HepG2 (cell line): ENCODE results near the gene OR2B2. TPM values are rescaled to one million over a fixed set of nuclear protein-coding genes. Genes with fewer than 3 reads are reported as not detected.

Source experiments
- HIVEP1 ChIP-seq: sonication (generic); formaldehyde crosslinking; IDR thresholded peaks from 2 replicates; pipeline ENCODE4 v1.4.0; 2020; ENCODE audit warnings: mild to moderate bottlenecking, missing genetic modification reagents
- KLF13 ChIP-seq: sonication (generic); formaldehyde crosslinking; IDR thresholded peaks from 2 replicates; pipeline ENCODE4 v1.4.0; 2020; ENCODE audit warnings: mild to moderate bottlenecking, missing genetic modification reagents
- LCORL ChIP-seq, 2 experiments: fragments of 450-650 bp in 1 of 2; sonication (generic) in 1 of 2; formaldehyde crosslinking in 1 of 2; IDR thresholded peaks; 2 replicates each; pipeline versions ENCODE4 v1.5.0 to v1.6.1; 2017 to 2020; ENCODE audit warnings: antibody characterized with exemption in 1 of 2, missing genetic modification reagents in 1 of 2
- MEF2D ChIP-seq: sonication (generic); formaldehyde crosslinking; IDR thresholded peaks from 2 replicates; pipeline ENCODE4 v1.5.1; 2020; ENCODE audit warnings: mild to moderate bottlenecking, missing genetic modification reagents
- MIER3 ChIP-seq: IDR thresholded peaks from 2 replicates; pipeline ENCODE4 v1.6.1; 2016; ENCODE audit warnings: missing compliant biosample characterization, borderline replicate concordance
- RAD51 ChIP-seq: fragments of 450-650 bp; IDR thresholded peaks from 2 replicates; pipeline ENCODE4 v1.6.1; 2016; ENCODE audit warnings: borderline replicate concordance
- RFX3 ChIP-seq: IDR thresholded peaks from 2 replicates; pipeline ENCODE4 v1.6.1; 2016; ENCODE audit warnings: missing biosample characterization, missing genetic modification reagents
- SRSF4 ChIP-seq: fragments of 200-400 bp; formaldehyde crosslinking; IDR thresholded peaks from one replicate; pipeline ENCODE4 v1.6.1; 2018; ENCODE audit warnings: mild to moderate bottlenecking, low read depth, low read length, moderate library complexity; ENCODE audit not compliant: poor library complexity, severe bottlenecking
- TCF12 ChIP-seq, 2 experiments: fragments of 450-650 bp in 1 of 2; sonication (generic) in 1 of 2; formaldehyde crosslinking in 1 of 2; IDR thresholded peaks; 2 replicates each; pipeline versions ENCODE4 v1.6.1 to v1.8.0; 2017 to 2022; ENCODE audit warnings: antibody characterized with exemption in 1 of 2, mild to moderate bottlenecking in 1 of 2, missing genetic modification reagents in 1 of 2, moderate library complexity in 1 of 2
- ZBTB25 ChIP-seq: IDR thresholded peaks from 2 replicates; pipeline ENCODE4 v1.6.1; 2018; ENCODE audit warnings: missing genetic modification reagents
- ZNF329 ChIP-seq: sonication (generic); formaldehyde crosslinking; IDR thresholded peaks from 2 replicates; pipeline ENCODE4 v1.9.0; 2021; ENCODE audit warnings: low read depth, mild to moderate bottlenecking, missing genetic modification reagents
- ZNF766 ChIP-seq: sonication (generic); formaldehyde crosslinking; IDR thresholded peaks from 2 replicates; pipeline ENCODE4 v1.5.0; 2020; ENCODE audit warnings: missing genetic modification reagents, borderline replicate concordance
- polyA plus RNA-seq, 8 experiments: library from polyadenylated mRNA; depleted of rRNA in 3 of 8; stranded (reverse) in 7 of 8; unstranded in 1 of 8; fragments of >200 nt; fragmentation: Illumina TruSeq in 4 of 8; extraction: Trizol in 4 of 8; gene quantifications; 2 replicates each; pipeline versions ENCODE4 v1.2.1 to v1.2.3, GENCODE V29; 2011 to 2016; ENCODE audit warnings: low read depth in 4 of 8, missing spikeins in 1 of 8, mixed read lengths in 1 of 8; ENCODE audit not compliant: insufficient read depth in 1 of 8
- total RNA-seq, 5 experiments: library from RNA; depleted of rRNA; stranded (reverse); fragments of >200 nt; fragmentation: Illumina TruSeq; extraction: Trizol; gene quantifications; 2 replicates each; pipeline ENCODE4 v1.2.3, GENCODE V29; 2016; ENCODE audit warnings: low read depth in 1 of 5
- TF ChIP-seq, protein P1 (sequence below): IDR thresholded peaks from 2 replicates; pipeline ENCODE4 v1.6.1; 2016; ENCODE audit warnings: missing compliant biosample characterization, missing genetic modification reagents, borderline replicate concordance
- TF ChIP-seq, protein P2 (sequence below): sonication (generic); formaldehyde crosslinking; IDR thresholded peaks from 2 replicates; pipeline ENCODE4 v1.4.0; 2020; ENCODE audit warnings: missing genetic modification reagents
- TF ChIP-seq, protein P3 (sequence below): sonication (generic); formaldehyde crosslinking; IDR thresholded peaks from 2 replicates; pipeline ENCODE4 v1.4.0; 2020; ENCODE audit warnings: missing genetic modification reagents, borderline replicate concordance
- TF ChIP-seq, protein P4 (sequence below): sonication (generic); formaldehyde crosslinking; IDR thresholded peaks from 2 replicates; pipeline ENCODE4 v1.4.0; 2020; ENCODE audit warnings: mild to moderate bottlenecking, low read depth, missing genetic modification reagents

Gene OR2B2
- total and polyA plus RNA-seq, 2 of the 13 experiments (the other 11 are each of a cell fraction or from before 2014, with no cell fraction given): not detected

DNA sequence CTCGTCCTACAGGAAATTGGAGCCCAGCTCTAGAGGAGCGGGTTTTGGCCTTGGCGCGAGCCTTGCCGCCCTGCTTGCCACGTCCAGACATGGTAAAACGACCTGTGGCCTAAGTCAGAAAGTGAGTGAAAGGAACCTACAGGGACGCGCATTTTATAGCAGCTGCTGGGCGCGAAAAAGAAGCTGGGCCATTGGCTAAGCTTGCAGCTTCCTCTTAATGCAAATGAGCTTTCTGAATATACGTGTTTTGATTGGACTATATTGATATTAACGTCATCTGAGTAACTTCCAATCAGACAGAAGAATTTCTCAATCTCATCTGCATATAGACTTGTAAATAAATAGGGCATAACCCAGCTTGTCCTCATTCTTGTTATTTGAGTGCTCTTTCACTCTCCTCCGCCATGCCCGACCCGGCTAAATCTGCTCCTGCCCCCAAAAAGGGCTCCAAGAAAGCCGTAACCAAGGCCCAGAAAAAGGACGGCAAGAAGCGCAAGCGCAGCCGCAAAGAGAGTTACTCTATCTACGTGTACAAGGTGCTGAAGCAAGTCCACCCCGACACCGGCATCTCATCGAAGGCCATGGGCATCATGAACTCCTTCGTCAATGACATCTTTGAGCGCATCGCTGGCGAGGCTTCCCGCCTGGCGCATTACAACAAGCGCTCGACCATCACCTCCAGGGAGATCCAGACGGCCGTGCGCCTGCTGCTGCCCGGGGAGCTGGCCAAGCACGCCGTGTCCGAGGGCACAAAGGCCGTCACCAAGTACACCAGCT lies 18.9 kb downstream of the OR2B2 start (continued):
- TF ChIP-seq, protein P1, sequence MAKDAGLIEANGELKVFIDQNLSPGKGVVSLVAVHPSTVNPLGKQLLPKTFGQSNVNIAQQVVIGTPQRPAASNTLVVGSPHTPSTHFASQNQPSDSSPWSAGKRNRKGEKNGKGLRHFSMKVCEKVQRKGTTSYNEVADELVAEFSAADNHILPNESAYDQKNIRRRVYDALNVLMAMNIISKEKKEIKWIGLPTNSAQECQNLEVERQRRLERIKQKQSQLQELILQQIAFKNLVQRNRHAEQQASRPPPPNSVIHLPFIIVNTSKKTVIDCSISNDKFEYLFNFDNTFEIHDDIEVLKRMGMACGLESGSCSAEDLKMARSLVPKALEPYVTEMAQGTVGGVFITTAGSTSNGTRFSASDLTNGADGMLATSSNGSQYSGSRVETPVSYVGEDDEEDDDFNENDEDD (CRISPR knock-in tag): peak; percentile 96
- TF ChIP-seq ZBTB25 (CRISPR knock-in tag): peak; percentile 79
- TF ChIP-seq, protein P2, sequence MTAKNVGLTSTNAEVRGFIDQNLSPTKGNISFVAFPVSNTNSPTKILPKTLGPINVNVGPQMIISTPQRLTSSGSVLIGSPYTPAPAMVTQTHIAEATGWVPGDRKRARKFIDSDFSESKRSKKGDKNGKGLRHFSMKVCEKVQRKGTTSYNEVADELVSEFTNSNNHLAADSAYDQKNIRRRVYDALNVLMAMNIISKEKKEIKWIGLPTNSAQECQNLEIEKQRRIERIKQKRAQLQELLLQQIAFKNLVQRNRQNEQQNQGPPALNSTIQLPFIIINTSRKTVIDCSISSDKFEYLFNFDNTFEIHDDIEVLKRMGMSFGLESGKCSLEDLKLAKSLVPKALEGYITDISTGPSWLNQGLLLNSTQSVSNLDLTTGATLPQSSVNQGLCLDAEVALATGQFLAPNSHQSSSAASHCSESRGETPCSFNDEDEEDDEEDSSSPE (CRISPR knock-in tag): peak; percentile 97
- peak; percentile 60; the same call in 1 of the 2 replicates for TF ChIP-seq MIER3 (CRISPR knock-in tag)
- TF ChIP-seq KLF13 (CRISPR knock-in tag): peak; percentile 86; the same call in 1 of the 2 replicates
- TF ChIP-seq MEF2D (CRISPR knock-in tag): peak; percentile 88
- TF ChIP-seq, protein P3, sequence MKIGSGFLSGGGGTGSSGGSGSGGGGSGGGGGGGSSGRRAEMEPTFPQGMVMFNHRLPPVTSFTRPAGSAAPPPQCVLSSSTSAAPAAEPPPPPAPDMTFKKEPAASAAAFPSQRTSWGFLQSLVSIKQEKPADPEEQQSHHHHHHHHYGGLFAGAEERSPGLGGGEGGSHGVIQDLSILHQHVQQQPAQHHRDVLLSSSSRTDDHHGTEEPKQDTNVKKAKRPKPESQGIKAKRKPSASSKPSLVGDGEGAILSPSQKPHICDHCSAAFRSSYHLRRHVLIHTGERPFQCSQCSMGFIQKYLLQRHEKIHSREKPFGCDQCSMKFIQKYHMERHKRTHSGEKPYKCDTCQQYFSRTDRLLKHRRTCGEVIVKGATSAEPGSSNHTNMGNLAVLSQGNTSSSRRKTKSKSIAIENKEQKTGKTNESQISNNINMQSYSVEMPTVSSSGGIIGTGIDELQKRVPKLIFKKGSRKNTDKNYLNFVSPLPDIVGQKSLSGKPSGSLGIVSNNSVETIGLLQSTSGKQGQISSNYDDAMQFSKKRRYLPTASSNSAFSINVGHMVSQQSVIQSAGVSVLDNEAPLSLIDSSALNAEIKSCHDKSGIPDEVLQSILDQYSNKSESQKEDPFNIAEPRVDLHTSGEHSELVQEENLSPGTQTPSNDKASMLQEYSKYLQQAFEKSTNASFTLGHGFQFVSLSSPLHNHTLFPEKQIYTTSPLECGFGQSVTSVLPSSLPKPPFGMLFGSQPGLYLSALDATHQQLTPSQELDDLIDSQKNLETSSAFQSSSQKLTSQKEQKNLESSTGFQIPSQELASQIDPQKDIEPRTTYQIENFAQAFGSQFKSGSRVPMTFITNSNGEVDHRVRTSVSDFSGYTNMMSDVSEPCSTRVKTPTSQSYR (CRISPR knock-in tag): no peak
- no peak for TF ChIP-seq LCORL (IDR thresholded peaks at IDR 0.05)
- no peak; the same call in 1 of the 2 replicates for TF ChIP-seq LCORL (CRISPR knock-in tag; IDR thresholded peaks at IDR 0.05)
- peak; percentile 76 for TF ChIP-seq ZNF766 (CRISPR knock-in tag)
- no peak for TF ChIP-seq RAD51
- peak; percentile 86 for TF ChIP-seq ZNF329 (CRISPR knock-in tag)
- TF ChIP-seq HIVEP1 (CRISPR knock-in tag): peak; percentile 87
- no peak for TF ChIP-seq TCF12 (IDR thresholded peaks at IDR 0.05)
- peak; percentile 94; the same call in 1 of the 2 replicates for TF ChIP-seq TCF12 (CRISPR knock-in tag; IDR thresholded peaks at IDR 0.05)
- TF ChIP-seq, protein P4, sequence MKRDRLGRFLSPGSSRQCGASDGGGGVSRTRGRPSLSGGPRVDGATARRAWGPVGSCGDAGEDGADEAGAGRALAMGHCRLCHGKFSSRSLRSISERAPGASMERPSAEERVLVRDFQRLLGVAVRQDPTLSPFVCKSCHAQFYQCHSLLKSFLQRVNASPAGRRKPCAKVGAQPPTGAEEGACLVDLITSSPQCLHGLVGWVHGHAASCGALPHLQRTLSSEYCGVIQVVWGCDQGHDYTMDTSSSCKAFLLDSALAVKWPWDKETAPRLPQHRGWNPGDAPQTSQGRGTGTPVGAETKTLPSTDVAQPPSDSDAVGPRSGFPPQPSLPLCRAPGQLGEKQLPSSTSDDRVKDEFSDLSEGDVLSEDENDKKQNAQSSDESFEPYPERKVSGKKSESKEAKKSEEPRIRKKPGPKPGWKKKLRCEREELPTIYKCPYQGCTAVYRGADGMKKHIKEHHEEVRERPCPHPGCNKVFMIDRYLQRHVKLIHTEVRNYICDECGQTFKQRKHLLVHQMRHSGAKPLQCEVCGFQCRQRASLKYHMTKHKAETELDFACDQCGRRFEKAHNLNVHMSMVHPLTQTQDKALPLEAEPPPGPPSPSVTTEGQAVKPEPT (CRISPR knock-in tag): no peak
- TF ChIP-seq RFX3 (CRISPR knock-in tag): peak; percentile 18; the same call in 1 of the 2 replicates
- TF ChIP-seq SRSF4: no peak
